Activated T-helper 1 cell treated with anti-CD3 and anti-CD28 coated beads, Interleukin-12 subunit alpha, Interleukin-12 subunit beta, Interleukin-2, Interleukin-4 antibody, amounts not matched to agents 30 ng/mL and 10 ng/mL and 1 ng/mL, durations not matched to agents 14 hours and 24 hours and 36 hours (primary cell): ENCODE results near the gene MAT2A. TPM values are rescaled to one million over a fixed set of nuclear protein-coding genes. Genes with fewer than 3 reads are reported as not detected.
"Not testable (repeated sequence)": the region's sequence is repeated elsewhere in the genome, so short reads cannot be mapped to it uniquely, and the experiment has no call there.

Source experiments
- DNase-seq: peaks from one replicate; pipeline ENCODE4 v3.0.0; 2021; ENCODE audit warnings: low spot score
- H3K27ac Mint-ChIP-seq: one replicate; pipeline ENCODE4 v1.8.0; 2021; ENCODE audit warnings: mild to moderate bottlenecking, mixed read lengths
- H3K27me3 Mint-ChIP-seq: one replicate; pipeline ENCODE4 v1.8.0; 2022; ENCODE audit warnings: mild to moderate bottlenecking, moderate library complexity, mixed read lengths; ENCODE audit not compliant: insufficient read depth
- H3K36me3 Mint-ChIP-seq: one replicate; pipeline ENCODE4 v1.8.0; 2021; ENCODE audit warnings: low read depth, mixed read lengths
- H3K4me1 Mint-ChIP-seq: one replicate; pipeline ENCODE4 v1.8.0; 2021; ENCODE audit warnings: low read depth, mixed read lengths
- H3K4me3 Mint-ChIP-seq: one replicate; pipeline ENCODE4 v1.8.0; 2021; ENCODE audit warnings: mild to moderate bottlenecking, moderate library complexity, mixed read lengths
- H3K9me3 Mint-ChIP-seq: one replicate; pipeline ENCODE4 v1.8.0; 2021; ENCODE audit warnings: mixed read lengths
- intact Hi-C: fragments of 100-400 bp; cut with micrococcal nuclease; formaldehyde crosslinking; loops from one replicate; pipeline ENCODE4 v1.15.1; 2024
- total RNA-seq: library from RNA; stranded (reverse); gene quantifications from 2 replicates; pipeline ENCODE4 v1.2.3, GENCODE V29; 2022

MAT2A gene
- total RNA-seq, 1 donor from 2014 or later, result 461 TPM

GRCh38 chr2:85557130-85557529 lies 18.2 kb downstream of the MAT2A start:
- Mint-ChIP-seq H3K9me3 (no peaks in the 10 kb centered on the region), H3K36me3 (peaks cover 20% of the 10 kb centered on the region)
- intact Hi-C loops, result no loop called here

GRCh38 chr2:85558160-85558559 lies 19.2 kb downstream of the MAT2A start:
- H3K36me3 Mint-ChIP-seq, result peaks cover 17% of the 10 kb centered on the region
- H3K9me3 Mint-ChIP-seq, result no peaks in the 10 kb centered on the region
- H3K4me3 Mint-ChIP-seq, result no peak overlapping the region
- no peak overlapping the region for H3K27ac Mint-ChIP-seq
- no peak for DNase-seq
- intact Hi-C loops, result no loop called here
- H3K4me1 Mint-ChIP-seq, result peaks cover 27% of the 10 kb centered on the region
- no peaks in the 10 kb centered on the region for H3K27me3 Mint-ChIP-seq

More at GRCh38 chr2:85557130-85557529, 18.2 kb downstream of the MAT2A start:
- no peak overlapping the region for H3K4me3 Mint-ChIP-seq
- no peak overlapping the region for H3K27ac Mint-ChIP-seq
- no peaks in the 10 kb centered on the region for H3K27me3 Mint-ChIP-seq
- peaks cover 32% of the 10 kb centered on the region for H3K4me1 Mint-ChIP-seq
- no peak for DNase-seq

GRCh38 chr2:85560403-85560726 lies 21.4 kb downstream of the MAT2A start:
- not testable (repeated sequence) for H3K9me3 Mint-ChIP-seq, DNase-seq, H3K36me3 Mint-ChIP-seq, H3K27me3 Mint-ChIP-seq
- Mint-ChIP-seq H3K4me1 (peaks cover 36% of the 10 kb centered on the region), H3K27ac (peak overlapping the region; percentile 81), H3K4me3 (peak overlapping the region; percentile 94)
- intact Hi-C loops, result loop anchor here (2.0 kb wide), 1 partner anchor 56 kb away; the partner anchor contains the start of gene USP39

- peaks cover 8% of the 10 kb centered on the region for H3K36me3 Mint-ChIP-seq
- H3K27me3 Mint-ChIP-seq, result no peaks in the 10 kb centered on the region
- H3K9me3 Mint-ChIP-seq, result no peaks in the 10 kb centered on the region
- DNase-seq, result no peak
- H3K27ac Mint-ChIP-seq, result peak overlapping the region; percentile 81
- H3K4me1 Mint-ChIP-seq, result peaks cover 36% of the 10 kb centered on the region
- intact Hi-C loops, result loop anchor here (1.0 to 2.0 kb wide), 7 partner anchors 17 to 207 kb away; partner anchors contain the start of genes ELMOD3, MAT2A, RETSAT and RNF181
- H3K4me3 Mint-ChIP-seq, result peak overlapping the region; percentile 94
These were observed 21.9 kb downstream of the MAT2A start for GRCh38 chr2:85560812-85561279.

- DNase-seq, result peak; percentile 88
- intact Hi-C loops, result loop anchor here (1.0 to 2.0 kb wide), 7 partner anchors 17 to 207 kb away; partner anchors contain the start of genes ELMOD3, MAT2A, RETSAT and RNF181
- Mint-ChIP-seq H3K4me1 (peaks cover 36% of the 10 kb centered on the region), H3K4me3 (peak within 1 kb of the TSS; percentile 94), H3K9me3 (no peaks in the 10 kb centered on the region), H3K36me3 (peaks cover 5% of the 10 kb centered on the region), H3K27ac (peak within 1 kb of the TSS; percentile 81), H3K27me3 (no peaks in the 10 kb centered on the region)
These were observed 22.6 kb downstream of the MAT2A start, which contains the start of gene GGCX for GRCh38 chr2:85561280-85562212. TSS of gene GGCX (minus strand) at chr2:85561493. CDS start at chr2:85561428, 65 bp downstream.

- Mint-ChIP-seq H3K36me3 (no peaks in the 10 kb centered on the region), H3K27ac (no peak overlapping the region), H3K4me1 (peaks cover 27% of the 10 kb centered on the region), H3K9me3 (no peaks in the 10 kb centered on the region), H3K27me3 (peaks cover 3% of the 10 kb centered on the region), H3K4me3 (no peak overlapping the region)
- no peak for DNase-seq
- intact Hi-C loops, result no loop called here
These were observed 25.2 kb downstream of the MAT2A start for GRCh38 chr2:85564144-85564563.

- Mint-ChIP-seq H3K27ac (no peak overlapping the region), H3K36me3 (no peaks in the 10 kb centered on the region), H3K27me3 (peaks cover 17% of the 10 kb centered on the region), H3K4me3 (no peak overlapping the region), H3K9me3 (no peaks in the 10 kb centered on the region), H3K4me1 (peaks cover 9% of the 10 kb centered on the region)
- DNase-seq, result no peak
- intact Hi-C loops, result no loop called here
These were observed 27.3 kb downstream of the MAT2A start for GRCh38 chr2:85566265-85566664.

- intact Hi-C loops, result no loop called here
- DNase-seq, result no peak
- Mint-ChIP-seq H3K27me3 (peaks cover 13% of the 10 kb centered on the region), H3K9me3 (no peaks in the 10 kb centered on the region), H3K36me3 (peaks cover 7% of the 10 kb centered on the region), H3K4me1 (peaks cover 35% of the 10 kb centered on the region), H3K4me3 (no peak overlapping the region), H3K27ac (no peak overlapping the region)
These were observed 36.8 kb downstream of the MAT2A start for GRCh38 chr2:85575739-85576138.

GRCh38 chr2:85577063-85577385 lies 38.1 kb downstream of the MAT2A start:
- no peaks in the 10 kb centered on the region for H3K9me3 Mint-ChIP-seq
- peaks cover 14% of the 10 kb centered on the region for H3K36me3 Mint-ChIP-seq
- H3K27ac Mint-ChIP-seq, result peak overlapping the region; percentile 86
- intact Hi-C loops, result no loop called here
- peaks cover 35% of the 10 kb centered on the region for H3K4me1 Mint-ChIP-seq
- DNase-seq, result no peak
- peaks cover 6% of the 10 kb centered on the region for H3K27me3 Mint-ChIP-seq
- peak overlapping the region; percentile 91 for H3K4me3 Mint-ChIP-seq

GRCh38 chr2:85577386-85578242 lies 38.6 kb downstream of the MAT2A start, which contains the start of gene VAMP8:
TSS of gene VAMP8 (plus strand) at chr2:85577586. CDS start at chr2:85577647, 61 bp downstream.
- peak; percentile 52 for DNase-seq
- Mint-ChIP-seq H3K36me3 (peaks cover 17% of the 10 kb centered on the region), H3K9me3 (no peaks in the 10 kb centered on the region), H3K4me1 (peaks cover 35% of the 10 kb centered on the region), H3K27ac (peak within 1 kb of the TSS; percentile 86), H3K27me3 (peaks cover 3% of the 10 kb centered on the region), H3K4me3 (peak within 1 kb of the TSS; percentile 91)
- intact Hi-C loops, result loop anchor here (1.0 to 2.0 kb wide), 2 partner anchors 16 to 17 kb away; partner anchors contain the start of genes GGCX and RNF181

GRCh38 chr2:85578243-85579180 lies 39.5 kb downstream of the MAT2A start:
- Mint-ChIP-seq H3K9me3 (no peaks in the 10 kb centered on the region), H3K27me3 (no peaks in the 10 kb centered on the region), H3K27ac (peak overlapping the region; percentile 86), H3K4me1 (peaks cover 39% of the 10 kb centered on the region), H3K36me3 (peaks cover 19% of the 10 kb centered on the region), H3K4me3 (peak overlapping the region; percentile 91)
- intact Hi-C loops, result loop anchor here (1.0 to 2.0 kb wide), 2 partner anchors 16 to 17 kb away; partner anchors contain the start of genes GGCX and RNF181
- DNase-seq, result no peak
